Large intestine (tissue), 3 donors: ENCODE results near the gene TLR1. TPM values are rescaled to one million over a fixed set of nuclear protein-coding genes. Genes with fewer than 3 reads are reported as not detected.
"Not testable (repeated sequence)": the region's sequence is repeated elsewhere in the genome, so short reads cannot be mapped to it uniquely, and the experiment has no call there.

ENCODE experiments used
- DNase-seq, 2 donors: peaks; one replicate each; pipeline versions ENCODE4 v3.0.0 to v3.0.0-alpha.2; 2013
- H3K27ac ChIP-seq: one replicate; pipeline ENCODE4 v1.5.1; 2013; ENCODE audit warnings: low read length
- H3K27me3 ChIP-seq: 2 replicates; pipeline ENCODE4 v1.6.1; 2013; ENCODE audit warnings: low read length; ENCODE audit not compliant: control insufficient read depth, insufficient read depth
- H3K36me3 ChIP-seq: 2 replicates; pipeline ENCODE4 v1.6.1; 2013; ENCODE audit warnings: low read length; ENCODE audit not compliant: control insufficient read depth, insufficient read depth
- H3K4me1 ChIP-seq: one replicate; pipeline ENCODE4 v1.6.1; 2013; ENCODE audit warnings: low read length; ENCODE audit not compliant: control insufficient read depth, insufficient read depth
- H3K4me3 ChIP-seq: one replicate; pipeline ENCODE4 v1.5.1; 2013; ENCODE audit warnings: low read length
- H3K9me3 ChIP-seq: one replicate; pipeline ENCODE4 v1.6.1; 2013; ENCODE audit warnings: mild to moderate bottlenecking, low read depth, low read length, moderate library complexity; ENCODE audit not compliant: control insufficient read depth
- WGBS: methylation state at CpG from one replicate; pipeline ENCODE4 v1.1.5; 2013; ENCODE audit warnings: low lambda C conversion rate; ENCODE audit not compliant: insufficient coverage; 5-methylcytosine and 5-hydroxymethylcytosine counted together
- polyA plus RNA-seq: library from polyadenylated mRNA; unstranded; fragments of 120-200 nt; gene quantifications from one replicate; pipeline ENCODE4 v1.2.1, GENCODE V29; 2013

Gene TLR1
- polyA plus RNA-seq, 1 donor: 4.3 TPM

GRCh38 chr4:38787693-38788092 is 16.9 kb downstream of the TLR1 start:
- no peak overlapping the region for H3K27ac ChIP-seq
- no peaks in the 10 kb centered on the region for H3K36me3 ChIP-seq
- no peak for DNase-seq
- 14% methylated on average over 3 of the region's 4 CpGs for WGBS
- no peak overlapping the region for H3K4me3 ChIP-seq
- no peaks in the 10 kb centered on the region for H3K4me1 ChIP-seq
- no peaks in the 10 kb centered on the region for H3K9me3 ChIP-seq
- no peaks in the 10 kb centered on the region for H3K27me3 ChIP-seq

GRCh38 chr4:38785901-38786402 is 18.6 kb downstream of the TLR1 start:
- no peak overlapping the region for H3K4me3 ChIP-seq
- no peaks in the 10 kb centered on the region for H3K4me1 ChIP-seq
- no peaks in the 10 kb centered on the region for H3K9me3 ChIP-seq
- no peaks in the 10 kb centered on the region for H3K27me3 ChIP-seq
- H3K27ac ChIP-seq: no peak overlapping the region
- 97% methylated on average over 4 of the region's 8 CpGs for WGBS
- H3K36me3 ChIP-seq: no peaks in the 10 kb centered on the region
- DNase-seq: no peak

GRCh38 chr4:38785041-38785790 is 19.4 kb downstream of the TLR1 start:
- DNase-seq: no peak
- no peaks in the 10 kb centered on the region for H3K36me3 ChIP-seq
- H3K4me3 ChIP-seq: no peak overlapping the region
- H3K9me3 ChIP-seq: no peaks in the 10 kb centered on the region
- H3K27ac ChIP-seq: no peak overlapping the region
- no peaks in the 10 kb centered on the region for H3K4me1 ChIP-seq
- H3K27me3 ChIP-seq: no peaks in the 10 kb centered on the region
- 68% methylated on average over 2 of the region's 6 CpGs for WGBS

- no peaks in the 10 kb centered on the region for H3K9me3 ChIP-seq
Observed at GRCh38 chr4:38784141-38784540, 20.4 kb downstream of the TLR1 start.

GRCh38 chr4:38783109-38783460 is 21.5 kb downstream of the TLR1 start:
- Histone ChIP-seq H3K9me3 (no peaks in the 10 kb centered on the region), H3K27me3 (no peaks in the 10 kb centered on the region), H3K36me3 (no peaks in the 10 kb centered on the region), H3K4me3 (no peak overlapping the region), H3K4me1 (no peaks in the 10 kb centered on the region), H3K27ac (no peak overlapping the region)
- no peak for DNase-seq
- no CpG with 5 or more reads among the region's 8 CpGs for WGBS

More at GRCh38 chr4:38784141-38784540, 20.4 kb downstream of the TLR1 start:
- no peaks in the 10 kb centered on the region for H3K4me1 ChIP-seq
- no peak overlapping the region for H3K27ac ChIP-seq
- H3K4me3 ChIP-seq: no peak overlapping the region
- no peaks in the 10 kb centered on the region for H3K27me3 ChIP-seq
- H3K36me3 ChIP-seq: no peaks in the 10 kb centered on the region
- WGBS: no CpG with 5 or more reads among the region's 4 CpGs
- no peak for DNase-seq

- H3K27me3 ChIP-seq: no peaks in the 10 kb centered on the region
- no peaks in the 10 kb centered on the region for H3K36me3 ChIP-seq
- no peaks in the 10 kb centered on the region for H3K9me3 ChIP-seq
- no peaks in the 10 kb centered on the region for H3K4me1 ChIP-seq
- H3K27ac ChIP-seq: no peak within 1 kb of the TSS
- H3K4me3 ChIP-seq: no peak within 1 kb of the TSS
- DNase-seq: peak; percentile 20 to 30
- WGBS: 0% methylated on average over 1 of the region's 12 CpGs
Observed at GRCh38 chr4:38782452-38783108, 22.0 kb downstream of the TLR1 start, which contains the start of gene TLR10. TLR10 (minus strand) TSS chr4:38782990; CDS start chr4:38775590, 7,400 bp downstream.

- H3K4me1 ChIP-seq: no peaks in the 10 kb centered on the region
- no peak overlapping the region for H3K27ac ChIP-seq
- WGBS: no CpG with 5 or more reads among the region's 4 CpGs
- H3K36me3 ChIP-seq: no peaks in the 10 kb centered on the region
- H3K9me3 ChIP-seq: no peaks in the 10 kb centered on the region
- no peak overlapping the region for H3K4me3 ChIP-seq
- DNase-seq: no peak
- no peaks in the 10 kb centered on the region for H3K27me3 ChIP-seq
Observed at GRCh38 chr4:38781854-38782261, 22.7 kb downstream of the TLR1 start.

GRCh38 chr4:38780833-38781484 is 23.6 kb downstream of the TLR1 start:
- H3K4me3 ChIP-seq: no peak overlapping the region
- no CpG with 5 or more reads among the region's 4 CpGs for WGBS
- no peaks in the 10 kb centered on the region for H3K9me3 ChIP-seq
- no peaks in the 10 kb centered on the region for H3K36me3 ChIP-seq
- no peaks in the 10 kb centered on the region for H3K27me3 ChIP-seq
- no peak for DNase-seq
- H3K27ac ChIP-seq: no peak overlapping the region
- H3K4me1 ChIP-seq: no peaks in the 10 kb centered on the region

GRCh38 chr4:38779790-38780189 is 24.8 kb downstream of the TLR1 start:
- no peak overlapping the region for H3K4me3 ChIP-seq
- H3K4me1 ChIP-seq: no peaks in the 10 kb centered on the region
- 100% methylated on average over 1 of the region's 5 CpGs for WGBS
- no peaks in the 10 kb centered on the region for H3K36me3 ChIP-seq
- H3K9me3 ChIP-seq: no peaks in the 10 kb centered on the region
- no peak for DNase-seq
- no peaks in the 10 kb centered on the region for H3K27me3 ChIP-seq
- no peak overlapping the region for H3K27ac ChIP-seq

- not testable (repeated sequence) for H3K9me3 ChIP-seq, H3K27me3 ChIP-seq, DNase-seq, H3K27ac ChIP-seq, H3K36me3 ChIP-seq, H3K4me1 ChIP-seq, H3K4me3 ChIP-seq
- no CpG with 5 or more reads among the region's 2 CpGs for WGBS
Observed at GRCh38 chr4:38777925-38778324, 26.7 kb downstream of the TLR1 start.
